GM21515 (cell line): ENCODE measurements around the gene HOXB6.

Source experiments
- ATAC-seq: cut with Tn5 transposase; IDR thresholded peaks from one replicate; pipeline ENCODE4 v1.9.1; 2021; ENCODE audit not compliant: unreplicated experiment

The HOXB6 gene

DNA sequence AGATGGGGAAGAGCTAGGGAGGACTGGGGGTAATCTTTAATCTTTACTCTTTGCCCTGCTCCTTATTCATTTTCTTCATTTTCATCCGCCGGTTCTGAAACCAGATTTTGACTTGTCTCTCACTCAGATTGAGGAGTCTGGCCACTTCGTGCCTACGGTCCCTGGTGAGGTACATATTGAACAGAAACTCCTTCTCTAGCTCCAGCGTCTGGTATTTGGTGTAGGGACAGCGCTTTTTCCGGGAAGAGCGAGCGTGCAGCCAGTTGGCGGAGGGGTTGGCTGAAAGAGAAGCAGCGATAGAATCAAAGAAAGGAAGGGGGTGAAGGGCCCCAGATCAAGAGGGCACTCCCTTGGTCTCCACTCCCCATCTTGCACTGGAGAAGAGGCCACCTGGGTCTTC is 18.1 kb upstream of the HOXB6 start:
- no peak for ATAC-seq

- no peak for ATAC-seq
Measured at GRCh38 chr17:48621410-48622392, 16.9 kb upstream of the HOXB6 start.

DNA sequence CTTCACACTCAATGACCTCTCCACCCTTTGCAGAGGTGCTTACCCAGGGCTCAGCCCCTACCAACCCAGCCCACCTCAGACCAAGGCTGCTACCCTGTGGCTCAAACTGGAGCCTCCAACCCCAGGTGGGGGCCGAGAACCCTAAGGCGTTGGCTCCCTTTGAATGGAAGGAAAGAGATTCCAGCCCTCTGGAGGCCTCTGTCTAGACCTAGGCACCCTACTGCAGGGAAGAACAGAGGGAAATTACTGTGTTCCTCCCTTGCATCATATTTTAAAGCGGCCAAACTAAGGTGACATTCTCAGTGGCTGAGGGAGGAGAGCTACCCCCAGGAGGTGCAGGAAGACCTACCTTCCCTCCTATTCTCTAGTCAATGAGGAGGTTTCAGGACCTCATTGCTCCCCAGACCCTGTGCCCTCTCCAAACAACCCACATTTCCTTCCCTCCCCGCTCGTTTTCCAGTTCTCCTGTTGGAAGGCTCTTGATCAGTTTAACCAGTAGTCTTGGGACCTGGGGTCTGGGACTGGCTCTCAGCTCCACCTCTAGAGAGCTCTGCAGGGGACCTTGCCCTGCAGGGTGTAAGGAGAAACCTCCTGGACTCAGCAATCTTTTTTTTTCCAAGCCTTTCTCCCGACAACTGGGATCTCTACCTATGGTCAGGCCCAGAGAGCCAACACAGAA is 15.8 kb upstream of the HOXB6 start:
- no peak for ATAC-seq

GRCh38 chr17:48619826-48620449 is 15.2 kb upstream of the HOXB6 start:
- no peak for ATAC-seq

DNA sequence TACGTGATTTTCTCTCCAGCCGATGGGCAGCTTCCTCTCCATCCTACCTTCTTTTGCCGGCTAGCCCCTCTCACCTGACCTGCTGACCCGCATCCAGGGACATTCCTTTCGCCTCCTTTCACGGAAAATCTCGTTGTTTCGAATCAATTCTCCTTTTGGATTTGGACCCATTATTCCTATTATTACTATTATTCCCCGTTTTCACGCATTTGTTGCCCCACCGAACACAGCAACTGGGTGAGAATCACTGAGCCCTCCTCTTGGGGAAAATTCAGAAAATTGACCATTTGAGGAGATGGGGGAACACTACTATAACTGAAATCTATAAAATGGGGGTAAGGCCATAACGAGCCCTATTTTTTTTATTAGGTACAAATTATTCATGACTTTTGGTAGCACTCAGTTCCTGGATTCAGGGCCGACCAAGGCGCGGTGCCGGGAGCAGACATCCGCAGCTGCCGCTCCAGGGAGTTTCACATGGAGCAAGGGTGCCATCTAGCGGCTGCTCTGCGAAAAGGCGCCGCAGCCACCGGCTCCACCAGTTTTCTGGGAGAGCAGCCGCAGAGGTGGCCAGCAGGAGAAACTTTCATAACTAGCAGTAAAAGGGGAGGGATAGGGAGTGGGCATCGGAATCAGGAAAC is 13.6 kb upstream of the HOXB6 start:
- ATAC-seq, result no peak

DNA sequence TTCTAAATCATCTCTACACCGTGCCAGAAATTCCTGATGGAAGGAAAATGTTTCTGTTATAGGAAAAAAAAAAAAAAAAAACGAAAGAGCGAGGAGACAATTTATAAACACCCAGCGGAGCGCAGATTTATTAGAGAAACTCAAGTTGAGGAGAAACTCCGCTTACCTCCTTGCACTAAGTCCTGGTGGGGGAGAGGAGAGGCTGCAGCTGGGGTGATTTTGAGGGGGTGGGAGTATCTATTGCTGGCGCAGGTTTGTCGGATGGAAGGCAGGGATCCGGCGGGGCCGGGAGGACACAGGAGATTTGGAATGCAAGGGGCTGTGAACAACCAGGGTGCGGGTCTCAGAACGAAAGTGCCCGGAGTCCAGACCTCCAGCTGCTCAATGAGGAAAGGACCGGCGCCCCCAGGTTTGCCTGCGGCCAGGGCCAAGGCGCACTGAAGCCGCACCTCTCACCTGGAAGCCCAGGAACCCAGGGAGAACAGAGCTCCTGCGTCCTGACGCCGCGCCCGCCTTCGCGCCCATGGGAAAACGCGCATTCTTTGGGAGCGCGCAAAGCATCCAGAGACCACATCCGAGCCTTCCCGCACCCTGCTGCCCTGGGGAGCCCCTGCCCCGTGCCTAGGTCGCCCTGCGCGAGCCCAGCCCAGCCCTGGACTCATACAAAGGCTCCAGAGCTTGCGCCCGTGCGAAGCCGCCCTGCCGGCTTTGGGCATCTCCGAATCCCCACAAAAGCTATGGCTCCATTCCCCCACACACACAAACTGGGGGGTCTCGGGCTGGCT is 12.9 kb upstream of the HOXB6 start:
- no peak for ATAC-seq

DNA sequence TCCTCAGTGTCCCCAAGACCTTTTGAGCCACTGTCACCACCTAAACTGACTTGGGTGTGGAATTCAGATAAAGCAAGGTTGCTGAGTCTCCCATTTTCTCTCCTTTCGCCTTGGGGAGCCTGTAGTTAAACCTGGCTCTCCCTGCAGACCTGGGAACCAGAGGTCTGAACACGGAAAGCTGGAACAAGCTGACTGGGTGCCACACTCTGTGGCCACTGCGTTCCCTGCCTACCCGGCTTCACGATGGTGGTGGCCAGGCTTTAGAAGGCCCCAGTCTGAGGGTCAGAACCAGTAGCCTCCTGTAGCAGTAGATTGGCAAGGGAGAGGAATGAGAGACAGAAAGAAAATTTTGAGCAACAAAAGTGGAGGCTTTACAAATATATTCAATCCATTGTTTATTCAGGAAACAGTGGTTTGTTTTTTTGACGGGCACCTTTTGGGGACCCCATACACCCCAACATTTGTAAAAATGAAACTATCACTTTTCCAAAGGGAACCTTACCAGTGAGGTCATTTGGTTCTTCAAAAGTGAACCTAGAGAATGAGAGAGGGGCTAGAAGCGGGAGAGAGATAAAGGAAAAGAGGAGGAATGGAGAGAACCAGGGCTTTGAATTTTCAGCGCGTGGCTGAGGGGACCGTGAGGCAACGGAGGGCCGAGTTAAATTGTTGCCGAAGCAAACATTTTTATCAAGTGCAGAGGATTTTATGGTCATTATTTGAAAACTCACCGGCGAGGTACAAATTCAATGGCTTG is 12.1 kb upstream of the HOXB6 start:
- no peak for ATAC-seq

GRCh38 chr17:48615963-48616716 is 11.4 kb upstream of the HOXB6 start:
- ATAC-seq, result no peak

GRCh38 chr17:48615047-48615962 is 10.5 kb upstream of the HOXB6 start, which contains the start of gene HOXB8:
TSS of gene HOXB8 (minus strand) at chr17:48615292. CDS start at chr17:48614704, 588 bp downstream.
- no peak for ATAC-seq

DNA sequence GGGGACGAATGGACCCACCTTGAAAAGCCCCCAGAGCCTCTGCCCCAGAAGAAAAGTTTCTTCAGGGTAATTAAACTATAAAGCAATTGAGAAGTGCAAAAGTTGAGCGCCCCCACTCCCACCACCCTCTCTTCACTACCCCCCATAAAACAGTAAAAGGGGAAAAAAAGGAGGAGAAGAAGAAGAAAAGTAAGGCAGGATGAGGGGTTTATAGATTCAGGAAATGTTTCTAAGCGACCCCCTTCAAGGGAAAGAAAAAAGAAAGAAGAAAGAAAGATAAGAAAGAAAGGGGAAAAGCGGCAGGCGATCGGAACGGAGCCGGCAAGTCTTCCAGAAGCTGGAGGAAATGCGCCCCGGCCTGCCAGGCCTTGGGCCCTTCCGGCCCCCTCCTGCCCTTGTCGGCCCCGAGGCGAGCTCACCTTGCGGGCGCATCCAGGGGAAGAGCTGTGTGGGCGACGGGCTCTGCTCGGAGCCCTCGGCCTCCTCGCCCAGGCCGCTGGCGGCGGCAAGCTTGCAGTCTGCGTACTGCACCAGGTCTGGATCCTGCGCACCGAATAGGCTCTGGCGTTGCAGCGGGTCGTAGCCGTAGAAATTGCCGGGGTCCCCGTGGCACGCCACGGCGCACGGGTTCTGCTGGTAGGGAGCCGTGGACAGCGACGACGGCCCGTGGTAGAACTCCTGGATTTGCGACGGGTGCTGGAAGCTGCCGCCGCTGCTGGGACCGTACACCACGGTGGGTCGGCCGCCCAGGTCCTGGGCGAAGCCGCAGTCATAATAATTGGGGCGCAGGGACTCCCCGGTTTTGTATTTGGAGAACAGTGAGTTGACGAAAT is 9.3 kb upstream of the HOXB6 start:
- no peak for ATAC-seq

GRCh38 chr17:48612854-48613691 is 8.3 kb upstream of the HOXB6 start:
- ATAC-seq, result no peak

GRCh38 chr17:48612456-48612853 is 7.7 kb upstream of the HOXB6 start:
- ATAC-seq, result no peak

DNA sequence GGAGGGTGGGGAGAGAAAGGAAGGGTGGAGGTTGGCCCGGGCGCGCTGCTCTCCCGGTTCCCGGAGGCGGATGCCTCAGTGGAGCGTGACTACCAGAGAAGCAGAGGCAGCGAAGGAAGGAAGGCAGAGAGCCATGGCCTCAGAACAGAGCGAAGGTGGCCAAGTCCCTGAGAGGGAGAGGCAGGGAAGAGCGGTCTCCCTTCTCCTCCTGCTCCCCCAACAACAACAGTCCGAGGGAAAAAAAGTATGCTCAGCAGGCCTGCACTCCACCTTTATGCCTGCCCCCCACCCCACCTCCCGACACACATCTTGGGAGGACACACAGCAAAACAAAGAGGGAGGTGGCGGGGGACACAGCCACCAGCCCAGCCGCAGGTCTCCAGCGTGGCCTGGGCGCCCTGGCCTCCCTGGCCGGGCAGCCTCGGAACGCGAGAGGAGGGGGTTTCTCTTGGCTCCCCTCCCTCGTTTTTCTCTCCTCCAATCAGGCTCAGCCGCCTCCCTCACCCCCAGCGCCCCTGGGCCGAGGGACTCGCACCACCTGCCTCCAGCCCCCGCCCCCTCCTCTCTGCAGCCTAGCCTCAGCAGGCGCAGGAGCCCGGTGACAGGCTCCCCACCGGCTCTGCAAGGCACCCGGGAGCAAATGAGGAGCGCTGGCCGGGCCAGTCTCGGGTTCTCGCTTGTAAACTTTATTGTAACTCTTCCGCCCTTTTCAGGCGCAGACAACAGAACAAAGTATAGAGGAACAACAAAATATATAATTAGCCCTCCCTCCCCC is 7.1 kb upstream of the HOXB6 start:
- ATAC-seq, result no peak

GRCh38 chr17:48611213-48611612 is 6.4 kb upstream of the HOXB6 start:
- ATAC-seq, result no peak
